Keratinocyte (primary cell): ENCODE data around the gene TMC1. TPM values are rescaled to one million over a fixed set of nuclear protein-coding genes. Genes with fewer than 3 reads are reported as not detected.

Experiments used
- DNase-seq: peaks from one replicate; pipeline ENCODE4 v3.0.0-alpha.2; 2011; ENCODE audit warnings: low read depth, missing footprints, low spot score
- FAIRE-seq: peaks from 2 replicates; lab custom pipeline; 2011; peaks lifted over from hg19 to GRCh38; lab: Jason Lieb, UNC
- H2AFZ ChIP-seq: 2 replicates; pipeline ENCODE4 v1.6.0; 2012; ENCODE audit warnings: low read length, control low read depth, inconsistent platforms; ENCODE audit not compliant: control insufficient read depth
- H3K27ac ChIP-seq: 2 replicates; pipeline ENCODE4 v1.5.1; 2011; ENCODE audit warnings: low read length; ENCODE audit not compliant: control insufficient read depth, insufficient read depth
- H3K27me3 ChIP-seq: 3 replicates; pipeline ENCODE4 v1.6.0; 2011; ENCODE audit warnings: low read length; ENCODE audit not compliant: control insufficient read depth, insufficient read depth; ENCODE audit errors: extremely low read depth
- H3K36me3 ChIP-seq, 2 experiments: 2 replicates in 1 of 2; 3 replicates in 1 of 2; pipeline ENCODE4 v1.5.1; 2011; ENCODE audit warnings: low read length in 2 of 2, mild to moderate bottlenecking in 1 of 2; ENCODE audit not compliant: control insufficient read depth in 2 of 2, insufficient read depth in 2 of 2; ENCODE audit errors: extremely low read depth in 1 of 2
- H3K4me1 ChIP-seq: 3 replicates; pipeline ENCODE4 v1.5.1; 2011; ENCODE audit warnings: low read length; ENCODE audit not compliant: control insufficient read depth, insufficient read depth; ENCODE audit errors: extremely low read depth
- H3K4me2 ChIP-seq: 3 replicates; pipeline ENCODE4 v1.6.0; 2011; ENCODE audit warnings: low read depth, low read length; ENCODE audit not compliant: control insufficient read depth, insufficient read depth; ENCODE audit errors: extremely low read depth
- H3K4me3 ChIP-seq, 3 experiments: fragments of 200-600 bp in 1 of 3; sonication (generic) in 1 of 3; 2 replicates in 2 of 3; 3 replicates in 1 of 3; pipeline ENCODE4 v1.5.1; 2011 to 2016; ENCODE audit warnings: low read length in 3 of 3, mild to moderate bottlenecking in 3 of 3, control low read depth in 2 of 3, inconsistent platforms in 1 of 3, low read depth in 1 of 3, mixed read lengths in 1 of 3, mixed run types in 1 of 3, moderate library complexity in 1 of 3; ENCODE audit not compliant: control insufficient read depth in 2 of 3, insufficient read depth in 2 of 3; ENCODE audit errors: extremely low read depth in 1 of 3
- H3K79me2 ChIP-seq: 2 replicates; pipeline ENCODE4 v1.6.0; 2012; ENCODE audit warnings: low read length; ENCODE audit not compliant: control insufficient read depth, insufficient read depth
- H3K9ac ChIP-seq: 3 replicates; pipeline ENCODE4 v1.6.0; 2011; ENCODE audit warnings: low read length; ENCODE audit not compliant: control insufficient read depth, insufficient read depth; ENCODE audit errors: extremely low read depth
- H3K9me1 ChIP-seq: 3 replicates; pipeline ENCODE4 v1.6.0; 2011; ENCODE audit warnings: low read length; ENCODE audit not compliant: control insufficient read depth, insufficient read depth; ENCODE audit errors: extremely low read depth
- H3K9me3 ChIP-seq: 2 replicates; pipeline ENCODE4 v1.5.1; 2012; ENCODE audit warnings: low read depth, low read length; ENCODE audit not compliant: control insufficient read depth
- H4K20me1 ChIP-seq: 3 replicates; pipeline ENCODE4 v1.6.0; 2011; ENCODE audit warnings: low read length; ENCODE audit not compliant: control insufficient read depth, insufficient read depth; ENCODE audit errors: extremely low read depth
- EZH2 ChIP-seq: IDR thresholded peaks from one replicate; pipeline ENCODE4 v1.6.1; 2012; ENCODE audit warnings: inconsistent platforms, mild to moderate bottlenecking, low read length, moderate library complexity
- dilution Hi-C: fragments of 300-500 bp; cut with MboI; formaldehyde crosslinking; loops from one replicate; pipeline ENCODE4 v1.7.0; 2020; ENCODE audit warnings: low sequenced_read_pairs; ENCODE audit not compliant: extremely low pct_ligation_motif_present
- polyA plus RNA-seq, 5 experiments: library from polyadenylated mRNA; depleted of rRNA in 3 of 5; stranded (reverse) in 3 of 5; stranded (forward) in 1 of 5; unstranded in 1 of 5; fragments of >200 nt; gene quantifications; 1 replicate in 1 of 5; 2 replicates in 3 of 5; 3 replicates in 1 of 5; pipeline versions ENCODE4 v1.2.1 to v1.2.3, GENCODE V29; 2011 to 2012; ENCODE audit warnings: missing spikeins in 2 of 5, low read depth in 1 of 5, low replicate concordance in 1 of 5
- TF ChIP-seq, protein P1 (sequence below), 3 experiments: IDR thresholded peaks in 1 of 3; conservative IDR thresholded peaks in 1 of 3; optimal IDR thresholded peaks in 1 of 3; 2 replicates in 2 of 3; 3 replicates in 1 of 3; pipeline versions ENCODE3 to v1.5.1; 2011; ENCODE audit warnings: low read length in 3 of 3, mild to moderate bottlenecking in 3 of 3, moderate library complexity in 2 of 3, control low read depth in 1 of 3, inconsistent platforms in 1 of 3; ENCODE audit not compliant: insufficient read depth in 2 of 3; ENCODE audit errors: extremely low read depth in 1 of 3

Gene TMC1
- polyA plus RNA-seq, 1 donor (not counting 4 experiments of a cell fraction or from before 2014, with no cell fraction given), result 0.05 TPM

DNA sequence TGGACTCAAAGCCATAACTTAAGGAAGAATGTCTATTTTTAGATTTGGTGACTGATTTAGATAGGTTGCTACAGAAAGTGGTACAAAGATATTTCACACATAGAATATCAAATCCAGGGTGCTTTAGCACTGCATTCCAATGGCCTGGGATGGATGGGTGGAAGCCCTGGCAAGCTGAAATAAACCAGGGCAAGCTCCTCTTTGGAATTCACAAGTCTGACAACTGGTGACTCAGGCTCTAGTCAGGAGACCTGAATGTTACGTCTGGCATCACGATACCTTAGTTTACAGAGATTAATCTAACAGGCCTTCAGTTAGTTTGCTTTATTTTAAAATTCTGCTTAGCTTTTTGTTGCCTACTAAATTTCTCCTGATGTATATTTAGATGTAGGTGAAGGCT lies 144.0 kb downstream of the TMC1 start:
- H4K20me1 ChIP-seq, result no peaks in the 10 kb centered on the region
- FAIRE-seq, result peak; percentile 91
- H3K27ac ChIP-seq, result peak overlapping the region; percentile 85
- H2AFZ ChIP-seq, result peak overlapping the region; percentile 93
- no peak overlapping the region for H3K4me3 ChIP-seq
- no peak for DNase-seq
- H3K4me1 ChIP-seq, result peaks cover 22% of the 10 kb centered on the region
- dilution Hi-C loops, result no loop called here
- peak overlapping the region; percentile 53 for H3K4me2 ChIP-seq
- H3K79me2 ChIP-seq, result no peaks in the 10 kb centered on the region
- no peaks in the 10 kb centered on the region for H3K9me3 ChIP-seq
- TF ChIP-seq, protein P1, sequence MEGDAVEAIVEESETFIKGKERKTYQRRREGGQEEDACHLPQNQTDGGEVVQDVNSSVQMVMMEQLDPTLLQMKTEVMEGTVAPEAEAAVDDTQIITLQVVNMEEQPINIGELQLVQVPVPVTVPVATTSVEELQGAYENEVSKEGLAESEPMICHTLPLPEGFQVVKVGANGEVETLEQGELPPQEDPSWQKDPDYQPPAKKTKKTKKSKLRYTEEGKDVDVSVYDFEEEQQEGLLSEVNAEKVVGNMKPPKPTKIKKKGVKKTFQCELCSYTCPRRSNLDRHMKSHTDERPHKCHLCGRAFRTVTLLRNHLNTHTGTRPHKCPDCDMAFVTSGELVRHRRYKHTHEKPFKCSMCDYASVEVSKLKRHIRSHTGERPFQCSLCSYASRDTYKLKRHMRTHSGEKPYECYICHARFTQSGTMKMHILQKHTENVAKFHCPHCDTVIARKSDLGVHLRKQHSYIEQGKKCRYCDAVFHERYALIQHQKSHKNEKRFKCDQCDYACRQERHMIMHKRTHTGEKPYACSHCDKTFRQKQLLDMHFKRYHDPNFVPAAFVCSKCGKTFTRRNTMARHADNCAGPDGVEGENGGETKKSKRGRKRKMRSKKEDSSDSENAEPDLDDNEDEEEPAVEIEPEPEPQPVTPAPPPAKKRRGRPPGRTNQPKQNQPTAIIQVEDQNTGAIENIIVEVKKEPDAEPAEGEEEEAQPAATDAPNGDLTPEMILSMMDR (optimal IDR thresholded peaks at IDR 0.05 in 1 of 3, IDR thresholded peaks at IDR 0.05 in 1 of 3, conservative IDR thresholded peaks at IDR 0.05 in 1 of 3; ENCODE audit: extremely low read depth in 1 of 3, insufficient read depth in 2 of 3, low read length in 3 of 3), result no peak
- TF ChIP-seq EZH2, result no peak
- H3K27me3 ChIP-seq, result no peaks in the 10 kb centered on the region
- H3K36me3 ChIP-seq, result no peaks in the 10 kb centered on the region
- no peaks in the 10 kb centered on the region for H3K9me1 ChIP-seq
- no peak overlapping the region for H3K9ac ChIP-seq

DNA sequence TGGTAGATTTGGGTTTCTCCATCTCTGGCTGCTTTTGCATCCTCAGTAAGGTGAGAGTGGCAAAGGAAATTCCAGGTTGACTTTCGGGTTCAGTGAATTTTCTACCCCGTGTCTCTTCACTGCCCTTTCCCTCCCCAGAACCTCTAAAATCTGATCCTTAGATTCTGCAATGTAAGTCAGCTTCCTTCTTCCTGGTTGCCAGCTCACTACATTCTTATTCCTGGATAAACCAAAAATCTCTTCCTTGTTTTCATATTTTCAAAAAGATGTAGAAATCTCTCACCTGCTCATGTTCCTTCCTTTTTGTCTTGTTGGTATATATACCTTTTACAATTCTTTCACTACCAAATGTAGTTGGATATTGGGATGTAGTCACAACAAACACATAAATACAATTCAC lies 145.8 kb downstream of the TMC1 start:
- dilution Hi-C loops, result no loop called here
- DNase-seq, result no peak

More for the DNA sequence above, 145.8 kb downstream of the TMC1 start:
- no peak overlapping the region for H3K27ac ChIP-seq
- H3K79me2 ChIP-seq, result no peaks in the 10 kb centered on the region
- no peak overlapping the region for H3K9ac ChIP-seq
- H4K20me1 ChIP-seq, result no peaks in the 10 kb centered on the region
- H3K4me2 ChIP-seq, result no peak overlapping the region
- H3K4me3 ChIP-seq, result no peak overlapping the region
- no peaks in the 10 kb centered on the region for H3K9me3 ChIP-seq
- no peaks in the 10 kb centered on the region for H3K9me1 ChIP-seq
- peak overlapping the region; percentile 14 for H2AFZ ChIP-seq
- no peaks in the 10 kb centered on the region for H3K27me3 ChIP-seq
- no peak for TF ChIP-seq EZH2
- TF ChIP-seq, protein P1 (optimal IDR thresholded peaks at IDR 0.05 in 1 of 3, IDR thresholded peaks at IDR 0.05 in 1 of 3, conservative IDR thresholded peaks at IDR 0.05 in 1 of 3; ENCODE audit: extremely low read depth in 1 of 3, insufficient read depth in 2 of 3, low read length in 3 of 3), result no peak
- FAIRE-seq, result peak; percentile 5
- H3K4me1 ChIP-seq, result peaks cover 12% of the 10 kb centered on the region
- H3K36me3 ChIP-seq, result no peaks in the 10 kb centered on the region
